Skeletal muscle satellite cell (primary cell): Measurements from ENCODE around the gene COL4A6.

Experiments used
- H3K27me3 ChIP-seq: 2 replicates; pipeline ENCODE4 v1.7.0; 2013; ENCODE audit warnings: low read length; ENCODE audit not compliant: control insufficient read depth, insufficient read depth
- H3K36me3 ChIP-seq: 2 replicates; pipeline ENCODE4 v1.7.0; 2013; ENCODE audit warnings: mild to moderate bottlenecking, control low read depth, low read length; ENCODE audit not compliant: insufficient read depth
- H3K4me1 ChIP-seq: 2 replicates; pipeline ENCODE4 v1.7.0; 2013; ENCODE audit warnings: low read length; ENCODE audit not compliant: control insufficient read depth, insufficient read depth
- H3K4me2 ChIP-seq: 2 replicates; pipeline ENCODE4 v1.7.0; 2013; ENCODE audit warnings: mild to moderate bottlenecking, low read length
- H3K4me3 ChIP-seq: 2 replicates; pipeline ENCODE4 v1.7.0; 2013; ENCODE audit warnings: low read length
- H3K9ac ChIP-seq: 2 replicates; pipeline ENCODE4 v1.7.0; 2013; ENCODE audit warnings: mild to moderate bottlenecking, low read depth, low read length, moderate library complexity
- H3K9me3 ChIP-seq: replicated peaks from 2 replicates; pipeline ENCODE4 v1.7.0; 2013; ENCODE audit warnings: mild to moderate bottlenecking, control low read depth, low read length

COL4A6 gene

DNA sequence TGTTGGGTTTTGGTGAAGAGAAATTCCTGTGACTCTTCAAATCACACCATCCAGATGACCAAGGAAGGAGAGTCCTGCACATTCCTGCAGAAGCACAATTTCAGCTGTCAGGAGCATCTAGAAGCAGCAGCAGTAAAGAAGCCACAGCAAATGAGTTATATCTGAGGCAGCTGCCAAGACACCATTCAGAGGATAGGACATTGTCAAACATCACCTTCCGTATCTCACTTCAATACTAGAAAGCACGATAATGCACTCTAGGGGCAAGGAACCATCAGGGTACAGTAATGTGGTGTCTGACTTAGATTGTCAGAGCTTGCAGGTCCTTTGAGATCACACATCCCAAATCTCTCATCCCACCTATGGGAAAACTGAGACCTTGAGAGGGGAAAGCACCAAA lies 134.5 kb downstream of the COL4A6 start:
- Histone ChIP-seq H3K9ac (no peak overlapping the region), H3K9me3 (no peaks in the 10 kb centered on the region), H3K27me3 (peaks cover 39% of the 10 kb centered on the region), H3K36me3 (no peaks in the 10 kb centered on the region), H3K4me1 (no peaks in the 10 kb centered on the region), H3K4me3 (no peak overlapping the region), H3K4me2 (no peak overlapping the region)

- H3K36me3 ChIP-seq, result no peaks in the 10 kb centered on the region
- H3K27me3 ChIP-seq, result peaks cover 37% of the 10 kb centered on the region
- no peak overlapping the region for H3K4me3 ChIP-seq
- no peak overlapping the region for H3K9ac ChIP-seq
- no peak overlapping the region for H3K4me2 ChIP-seq
- no peaks in the 10 kb centered on the region for H3K9me3 ChIP-seq
- no peaks in the 10 kb centered on the region for H3K4me1 ChIP-seq
Observed at GRCh38 chrX:108299704-108300103, 138.5 kb downstream of the COL4A6 start.

DNA sequence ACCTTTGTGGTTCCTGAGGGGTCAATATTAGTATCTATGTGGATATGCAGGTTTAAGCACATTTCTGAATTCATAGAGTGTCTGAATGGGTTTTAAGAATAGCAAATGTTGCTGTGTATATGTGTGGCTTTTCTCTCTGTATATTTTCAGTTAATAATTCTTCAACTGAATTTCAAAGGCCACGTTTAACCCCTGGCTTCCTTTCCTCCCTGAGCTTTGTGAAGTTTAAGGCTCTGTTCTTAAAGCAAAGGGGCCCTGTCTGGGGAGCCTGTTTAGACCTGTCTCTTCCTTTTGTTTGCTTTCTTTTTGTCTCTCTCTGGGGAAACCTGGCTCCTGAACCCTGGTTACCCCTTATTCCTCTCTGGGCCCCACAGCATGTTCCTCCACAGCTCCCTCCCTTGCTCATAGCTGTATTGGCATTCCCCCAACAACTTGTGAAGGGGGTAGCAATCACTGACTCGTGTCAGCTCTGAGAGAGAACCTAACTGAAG lies 139.1 kb downstream of the COL4A6 start:
- no peaks in the 10 kb centered on the region for H3K4me1 ChIP-seq
- no peak overlapping the region for H3K4me2 ChIP-seq
- no peak overlapping the region for H3K9ac ChIP-seq
- no peaks in the 10 kb centered on the region for H3K9me3 ChIP-seq
- no peaks in the 10 kb centered on the region for H3K36me3 ChIP-seq
- no peak overlapping the region for H3K4me3 ChIP-seq
- peaks cover 35% of the 10 kb centered on the region for H3K27me3 ChIP-seq

- no peak overlapping the region for H3K4me2 ChIP-seq
- H3K4me3 ChIP-seq, result no peak overlapping the region
- H3K9me3 ChIP-seq, result no peaks in the 10 kb centered on the region
- no peaks in the 10 kb centered on the region for H3K36me3 ChIP-seq
- H3K27me3 ChIP-seq, result peaks cover 30% of the 10 kb centered on the region
- no peak overlapping the region for H3K9ac ChIP-seq
- H3K4me1 ChIP-seq, result no peaks in the 10 kb centered on the region
Observed at GRCh38 chrX:108298165-108298602, 140.0 kb downstream of the COL4A6 start.

DNA sequence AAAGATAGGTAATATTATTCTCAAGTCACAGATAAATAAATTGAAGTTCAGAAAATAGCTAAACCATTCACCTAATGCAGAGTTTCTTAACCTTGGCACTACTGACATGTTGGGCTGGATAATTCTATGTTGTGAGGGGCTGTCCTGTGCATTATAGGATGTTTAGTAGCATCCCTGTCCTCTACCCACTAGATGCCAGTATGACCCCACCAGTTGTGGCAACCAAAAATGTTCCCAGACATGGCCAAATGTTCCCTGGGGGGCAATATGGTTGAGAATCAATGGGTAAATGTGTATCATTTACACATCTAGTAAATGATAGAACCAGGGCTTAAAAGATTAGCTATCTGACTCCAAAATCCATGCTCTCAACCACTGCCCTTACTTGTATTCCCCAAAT lies 140.9 kb downstream of the COL4A6 start:
- Histone ChIP-seq H3K9me3 (no peaks in the 10 kb centered on the region), H3K9ac (no peak overlapping the region), H3K4me2 (no peak overlapping the region), H3K36me3 (no peaks in the 10 kb centered on the region), H3K4me1 (no peaks in the 10 kb centered on the region), H3K4me3 (no peak overlapping the region), H3K27me3 (peaks cover 26% of the 10 kb centered on the region)

GRCh38 chrX:108292053-108292452 lies 146.2 kb downstream of the COL4A6 start:
- H3K4me2 ChIP-seq, result no peak overlapping the region
- no peaks in the 10 kb centered on the region for H3K36me3 ChIP-seq
- peaks cover 32% of the 10 kb centered on the region for H3K27me3 ChIP-seq
- H3K4me3 ChIP-seq, result no peak overlapping the region
- H3K9me3 ChIP-seq, result peaks cover 3% of the 10 kb centered on the region
- no peaks in the 10 kb centered on the region for H3K4me1 ChIP-seq
- H3K9ac ChIP-seq, result no peak overlapping the region

GRCh38 chrX:108285918-108286317 lies 152.3 kb downstream of the COL4A6 start:
- Histone ChIP-seq H3K9ac (no peak overlapping the region), H3K4me2 (no peak overlapping the region), H3K27me3 (peaks cover 35% of the 10 kb centered on the region), H3K4me3 (no peak overlapping the region), H3K4me1 (no peaks in the 10 kb centered on the region), H3K36me3 (no peaks in the 10 kb centered on the region), H3K9me3 (no peaks in the 10 kb centered on the region)

GRCh38 chrX:108285356-108285755 lies 152.9 kb downstream of the COL4A6 start:
- Histone ChIP-seq H3K4me3 (no peak overlapping the region), H3K9me3 (no peaks in the 10 kb centered on the region), H3K9ac (no peak overlapping the region), H3K4me1 (no peaks in the 10 kb centered on the region), H3K36me3 (no peaks in the 10 kb centered on the region), H3K27me3 (peaks cover 31% of the 10 kb centered on the region), H3K4me2 (no peak overlapping the region)

DNA sequence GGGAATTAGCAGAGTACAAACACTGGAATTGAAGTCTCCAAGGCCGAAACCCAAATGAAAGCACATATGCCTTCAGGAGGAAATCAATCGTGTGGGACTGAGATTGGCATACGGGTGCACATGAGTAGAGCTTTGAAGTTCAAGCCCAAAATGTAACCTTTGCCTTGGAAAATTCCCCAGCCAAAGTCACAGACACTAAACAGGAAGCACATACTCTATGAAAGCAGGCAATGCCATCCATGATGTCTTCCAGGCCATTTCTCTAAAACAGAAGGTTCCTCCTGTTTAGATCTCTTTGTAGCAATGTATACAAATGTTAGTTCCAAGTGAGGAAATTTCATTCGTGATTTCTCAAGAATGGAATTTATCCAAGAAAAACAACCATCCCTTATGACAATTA lies 162.5 kb downstream of the COL4A6 start:
- Histone ChIP-seq H3K4me3 (no peak overlapping the region), H3K9me3 (no peaks in the 10 kb centered on the region), H3K36me3 (no peaks in the 10 kb centered on the region), H3K27me3 (peaks cover 13% of the 10 kb centered on the region), H3K9ac (no peak overlapping the region), H3K4me1 (no peaks in the 10 kb centered on the region), H3K4me2 (no peak overlapping the region)

DNA sequence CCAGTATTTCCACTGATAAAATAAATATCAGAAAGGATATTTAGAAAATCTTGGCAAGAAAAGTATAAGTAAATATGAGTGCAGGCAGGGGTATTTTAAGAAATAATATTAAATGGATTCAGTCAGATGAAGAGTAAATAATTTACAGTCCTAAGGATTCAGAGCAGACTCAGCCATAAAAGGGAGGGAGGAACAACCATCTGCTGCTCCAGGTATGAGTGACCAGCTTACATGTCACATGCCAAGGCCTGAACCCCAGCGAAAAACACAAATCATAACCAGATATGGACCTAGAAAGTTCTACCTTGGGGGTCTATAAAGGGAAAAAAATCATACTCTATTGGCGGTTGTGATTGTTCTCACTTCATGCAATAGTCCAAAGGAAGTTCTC lies 166.8 kb downstream of the COL4A6 start:
- no peak overlapping the region for H3K4me2 ChIP-seq
- no peaks in the 10 kb centered on the region for H3K36me3 ChIP-seq
- no peak overlapping the region for H3K4me3 ChIP-seq
- H3K4me1 ChIP-seq, result no peaks in the 10 kb centered on the region
- no peak overlapping the region for H3K9ac ChIP-seq
- no peaks in the 10 kb centered on the region for H3K9me3 ChIP-seq
- H3K27me3 ChIP-seq, result peaks cover 30% of the 10 kb centered on the region

DNA sequence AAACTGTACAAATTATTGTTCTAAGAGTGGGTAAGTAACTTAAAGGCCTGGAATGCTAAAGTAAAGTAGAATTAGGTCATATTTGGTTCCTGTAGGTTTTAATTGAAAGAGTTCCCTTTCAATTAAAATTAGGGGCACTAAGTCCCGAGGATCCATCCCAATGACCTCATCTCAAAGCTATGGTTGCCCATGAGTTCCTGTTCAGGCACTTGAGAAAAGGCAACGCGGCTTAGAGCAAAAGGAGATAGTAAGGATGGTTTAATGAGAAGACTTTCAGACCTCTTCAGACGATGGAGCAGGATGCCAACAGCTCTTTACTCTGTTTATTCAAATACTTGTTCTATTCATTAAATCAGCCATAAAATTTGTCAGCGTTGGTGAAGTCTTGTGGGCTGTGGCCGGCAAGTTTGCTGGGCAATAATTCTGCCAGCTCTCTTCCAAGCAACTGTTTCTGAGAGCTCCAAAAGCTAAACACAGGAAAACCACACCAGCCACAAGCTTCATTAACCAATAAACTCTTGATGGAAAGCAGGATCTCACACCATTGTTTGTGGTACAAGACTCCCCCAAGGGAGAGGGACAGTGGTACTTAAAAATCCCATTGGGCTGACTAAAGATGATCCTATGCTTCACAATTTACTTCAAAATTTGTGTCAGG lies 167.4 kb downstream of the COL4A6 start:
- Histone ChIP-seq H3K4me2 (no peak overlapping the region), H3K9ac (no peak overlapping the region), H3K4me1 (no peaks in the 10 kb centered on the region), H3K36me3 (no peaks in the 10 kb centered on the region), H3K9me3 (no peaks in the 10 kb centered on the region), H3K27me3 (peaks cover 27% of the 10 kb centered on the region), H3K4me3 (no peak overlapping the region)

GRCh38 chrX:108270280-108270679 lies 167.9 kb downstream of the COL4A6 start:
- Histone ChIP-seq H3K9me3 (no peaks in the 10 kb centered on the region), H3K4me3 (no peak overlapping the region), H3K4me2 (no peak overlapping the region), H3K4me1 (no peaks in the 10 kb centered on the region), H3K9ac (no peak overlapping the region), H3K36me3 (no peaks in the 10 kb centered on the region), H3K27me3 (peaks cover 25% of the 10 kb centered on the region)
